CD8-positive, alpha-beta memory T cell (primary cell): ENCODE measurements around the gene CCDC91. TPM values are rescaled to one million over a fixed set of nuclear protein-coding genes. Genes with fewer than 3 reads are reported as not detected.

Source experiments
- CTCF ChIA-PET: fragments of 350-600 bp; sonication (Branson Sonifier 250); formaldehyde crosslinking; loops from one replicate; lab custom pipeline; 2021; ENCODE audit warnings: antibody characterized with exemption; lab: Charles Lee
- POLR2A ChIA-PET: fragments of 350-600 bp; sonication (Branson Sonifier 250); formaldehyde crosslinking; loops from one replicate; lab custom pipeline; 2021; ENCODE audit warnings: antibody characterized with exemption; lab: Charles Lee
- DNase-seq, 5 donors: peaks; one replicate each; pipeline versions ENCODE4 v3.0.0 to v3.0.0-alpha.2; 2020 to 2022; ENCODE audit warnings: mixed read lengths in 1 of 5
- H3K27ac ChIP-seq: one replicate; pipeline ENCODE4 v1.7.0; 2013; ENCODE audit warnings: low read depth, mild to moderate bottlenecking, low read length, moderate library complexity
- H3K27me3 ChIP-seq: 2 replicates; pipeline ENCODE4 v1.7.0; 2013; ENCODE audit warnings: low read length, mild to moderate bottlenecking; ENCODE audit not compliant: insufficient read depth, poor library complexity, severe bottlenecking
- H3K36me3 ChIP-seq: 2 replicates; pipeline ENCODE4 v1.7.0; 2013; ENCODE audit warnings: mild to moderate bottlenecking, low read length, moderate library complexity; ENCODE audit not compliant: insufficient read depth
- H3K4me1 ChIP-seq: 2 replicates; pipeline ENCODE4 v1.7.0; 2013; ENCODE audit warnings: mild to moderate bottlenecking, low read length, moderate library complexity; ENCODE audit not compliant: insufficient read depth
- H3K4me3 ChIP-seq: 2 replicates; pipeline ENCODE4 v1.7.0; 2013; ENCODE audit warnings: mild to moderate bottlenecking, low read length
- H3K9me3 ChIP-seq: 2 replicates; pipeline ENCODE4 v1.7.0; 2013; ENCODE audit warnings: mild to moderate bottlenecking, low read length
- H3K27ac Mint-ChIP-seq, 8 donors: one replicate each; pipeline ENCODE4 v1.8.0; 2020 to 2021; ENCODE audit warnings: mixed read lengths in 8 of 8, mild to moderate bottlenecking in 6 of 8, inconsistent platforms in 3 of 8, moderate library complexity in 3 of 8
- H3K27me3 Mint-ChIP-seq, 2 donors: one replicate each; pipeline ENCODE4 v1.8.0; 2020 to 2021; ENCODE audit warnings: mixed read lengths in 2 of 2, mild to moderate bottlenecking in 1 of 2, moderate library complexity in 1 of 2
- H3K36me3 Mint-ChIP-seq, 3 donors: one replicate each; pipeline ENCODE4 v1.8.0; 2020 to 2021; ENCODE audit warnings: mixed read lengths in 3 of 3, inconsistent platforms in 1 of 3, mild to moderate bottlenecking in 1 of 3
- H3K4me1 Mint-ChIP-seq, 3 donors: one replicate each; pipeline ENCODE4 v1.8.0; 2020 to 2021; ENCODE audit warnings: mixed read lengths in 3 of 3, inconsistent platforms in 1 of 3, mild to moderate bottlenecking in 1 of 3
- H3K4me3 Mint-ChIP-seq, 7 donors: one replicate each; pipeline ENCODE4 v1.8.0; 2020 to 2021; ENCODE audit warnings: mixed read lengths in 7 of 7, mild to moderate bottlenecking in 6 of 7, moderate library complexity in 4 of 7, inconsistent platforms in 2 of 7
- H3K9me3 Mint-ChIP-seq, 5 donors: one replicate each; pipeline ENCODE4 v1.8.0; 2020 to 2022; ENCODE audit warnings: mixed read lengths in 5 of 5, mild to moderate bottlenecking in 3 of 5, moderate library complexity in 2 of 5, inconsistent platforms in 1 of 5
- polyA plus RNA-seq: library from polyadenylated mRNA; unstranded; fragments of 300-500 nt; fragmentation: Illumina TruSeq; gene quantifications from one replicate; pipeline ENCODE4 v1.2.3, GENCODE V29; 2021
- total RNA-seq, 2 experiments: library from RNA; stranded (reverse); gene quantifications; one replicate each; pipeline ENCODE4 v1.2.3, GENCODE V29; 2021

CCDC91 gene
- total and polyA plus RNA-seq, 3 experiments from 2014 or later: 20.3 to 64.1 (median 23.2) TPM

- Histone ChIP-seq H3K9me3 (no peaks in the 10 kb centered on the region), H3K4me3 (no peak overlapping the region), H3K27me3 (no peaks in the 10 kb centered on the region), H3K4me1 (no peaks in the 10 kb centered on the region), H3K27ac (no peak overlapping the region), H3K36me3 (no peaks in the 10 kb centered on the region)
- Mint-ChIP-seq H3K27ac (no peak overlapping the region), H3K4me1 (no peaks in the 10 kb centered on the region), H3K27me3 (no peaks in the 10 kb centered on the region), H3K4me3 (no peak overlapping the region), H3K36me3 (peaks cover 12 to 49% (median 23%) of the 10 kb centered on the region in 3 donors), H3K9me3 (no peaks in the 10 kb centered on the region)
- CTCF ChIA-PET: interaction anchor here (0.6 kb wide), 1 partner anchor 111 kb away, joined by 3 read pairs; no protein-coding TSS in a partner anchor
- DNase-seq: no peak
- POLR2A ChIA-PET: no interaction called here
Measured at GRCh38 chr12:28415755-28416154, 225.5 kb downstream of the CCDC91 start.

DNA sequence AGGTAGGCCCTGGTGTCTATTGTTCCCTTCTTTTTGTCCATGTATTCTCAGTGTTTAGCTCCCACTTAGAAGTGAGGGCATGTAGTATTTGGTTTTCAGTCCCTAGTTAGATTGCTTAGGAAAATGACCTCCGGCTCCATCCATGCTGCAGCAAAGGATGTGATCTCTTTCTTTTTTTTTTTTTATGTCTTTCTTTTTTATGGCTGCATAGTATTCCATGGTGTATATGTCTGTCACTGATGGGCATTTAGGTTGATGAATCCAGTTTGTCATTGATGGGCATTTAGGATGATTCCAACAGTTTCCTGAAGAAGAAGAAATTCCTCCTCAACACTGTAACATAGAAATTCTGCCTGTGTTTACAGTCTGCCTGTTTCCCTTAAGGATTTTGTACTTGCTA, 231.1 kb downstream of the CCDC91 start:
- H3K9me3 ChIP-seq: no peaks in the 10 kb centered on the region
- POLR2A ChIA-PET: no interaction called here
- Mint-ChIP-seq H3K27ac (no peak overlapping the region), H3K9me3 (peaks cover 0 to 2% (median 2%) of the 10 kb centered on the region in 5 donors), H3K4me1 (peaks cover 2 to 6% (median 5%) of the 10 kb centered on the region in 3 donors), H3K4me3 (no peak overlapping the region), H3K36me3 (peaks cover 6 to 35% (median 29%) of the 10 kb centered on the region in 3 donors), H3K27me3 (no peaks in the 10 kb centered on the region)
- CTCF ChIA-PET: no interaction called here
- no peaks in the 10 kb centered on the region for H3K4me1 ChIP-seq
- no peaks in the 10 kb centered on the region for H3K36me3 ChIP-seq
- H3K27me3 ChIP-seq: no peaks in the 10 kb centered on the region
- no peak overlapping the region for H3K4me3 ChIP-seq
- H3K27ac ChIP-seq: no peak overlapping the region
- DNase-seq: no peak

- H3K27ac Mint-ChIP-seq: peak overlapping the region in 1 of 8 donors; percentile 75
- ChIA-PET POLR2A (no interaction called here), CTCF (no interaction called here)
- no peaks in the 10 kb centered on the region for H3K9me3 ChIP-seq
- no peaks in the 10 kb centered on the region for H3K4me1 ChIP-seq
- peaks cover 0 to 2% (median 2%) of the 10 kb centered on the region in 5 donors for H3K9me3 Mint-ChIP-seq
- no peak overlapping the region for H3K27ac ChIP-seq
- no peaks in the 10 kb centered on the region for H3K27me3 ChIP-seq
- H3K27me3 Mint-ChIP-seq: no peaks in the 10 kb centered on the region
- DNase-seq: no peak
- H3K4me3 ChIP-seq: no peak overlapping the region
- peaks cover 7 to 34% (median 28%) of the 10 kb centered on the region in 3 donors for H3K36me3 Mint-ChIP-seq
- H3K4me3 Mint-ChIP-seq: no peak overlapping the region
- no peaks in the 10 kb centered on the region for H3K36me3 ChIP-seq
- peaks cover 2 to 13% (median 6%) of the 10 kb centered on the region in 3 donors for H3K4me1 Mint-ChIP-seq
Measured at GRCh38 chr12:28424965-28425364, 234.7 kb downstream of the CCDC91 start.

GRCh38 chr12:28425526-28425925, 235.3 kb downstream of the CCDC91 start:
- Histone ChIP-seq H3K27ac (no peak overlapping the region), H3K4me1 (no peaks in the 10 kb centered on the region), H3K27me3 (no peaks in the 10 kb centered on the region), H3K4me3 (no peak overlapping the region), H3K36me3 (no peaks in the 10 kb centered on the region), H3K9me3 (no peaks in the 10 kb centered on the region)
- DNase-seq: no peak
- ChIA-PET POLR2A (no interaction called here), CTCF (no interaction called here)
- peak overlapping the region in 2 of 8 donors; percentile 13 to 75 for H3K27ac Mint-ChIP-seq
- no peaks in the 10 kb centered on the region for H3K27me3 Mint-ChIP-seq
- peaks cover 2 to 13% (median 6%) of the 10 kb centered on the region in 3 donors for H3K4me1 Mint-ChIP-seq
- H3K36me3 Mint-ChIP-seq: peaks cover 7 to 28% (median 24%) of the 10 kb centered on the region in 3 donors
- peaks cover 0 to 2% (median 2%) of the 10 kb centered on the region in 5 donors for H3K9me3 Mint-ChIP-seq
- no peak overlapping the region for H3K4me3 Mint-ChIP-seq

- H3K27me3 Mint-ChIP-seq: no peaks in the 10 kb centered on the region
- DNase-seq: no peak
- ChIA-PET POLR2A (no interaction called here), CTCF (no interaction called here)
- Histone ChIP-seq H3K4me3 (no peak overlapping the region), H3K36me3 (no peaks in the 10 kb centered on the region), H3K4me1 (no peaks in the 10 kb centered on the region), H3K9me3 (no peaks in the 10 kb centered on the region), H3K27me3 (no peaks in the 10 kb centered on the region), H3K27ac (no peak overlapping the region)
- H3K4me3 Mint-ChIP-seq: no peak overlapping the region
- H3K9me3 Mint-ChIP-seq: no peaks in the 10 kb centered on the region
- H3K36me3 Mint-ChIP-seq: peaks cover 1 to 17% (median 16%) of the 10 kb centered on the region in 3 donors
- no peak overlapping the region for H3K27ac Mint-ChIP-seq
- H3K4me1 Mint-ChIP-seq: peaks cover 2 to 13% (median 6%) of the 10 kb centered on the region in 3 donors
Measured at GRCh38 chr12:28427046-28427445, 236.8 kb downstream of the CCDC91 start.

DNA sequence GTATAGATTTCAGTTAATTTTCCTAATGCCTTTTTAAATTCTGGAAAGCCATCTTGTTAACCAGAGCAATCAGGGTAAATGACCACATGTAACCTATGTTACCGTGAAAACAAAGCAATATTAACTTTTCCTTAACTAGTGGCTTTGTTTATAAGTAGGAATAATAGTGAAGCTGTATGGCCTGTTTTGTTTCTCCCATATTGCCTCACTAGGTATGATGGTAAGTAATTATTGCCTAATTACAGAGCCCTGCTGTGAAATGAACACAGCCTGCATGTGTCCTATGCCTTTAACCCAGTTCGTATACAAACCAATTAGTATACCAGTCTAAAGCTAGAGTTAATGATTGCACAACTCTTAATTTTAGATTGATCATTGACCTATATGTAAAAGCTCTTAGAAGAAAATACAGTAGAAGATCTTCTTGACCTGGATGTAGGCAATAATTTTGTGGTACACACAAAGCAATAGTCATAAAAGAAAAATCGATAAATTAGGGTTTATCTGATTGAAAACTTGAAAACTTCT, 249.9 kb downstream of the CCDC91 start:
- Histone ChIP-seq H3K27ac (no peak overlapping the region), H3K4me3 (no peak overlapping the region), H3K4me1 (no peaks in the 10 kb centered on the region), H3K9me3 (no peaks in the 10 kb centered on the region), H3K36me3 (no peaks in the 10 kb centered on the region), H3K27me3 (no peaks in the 10 kb centered on the region)
- no peak overlapping the region for H3K4me3 Mint-ChIP-seq
- peaks cover 7 to 11% (median 9%) of the 10 kb centered on the region in 3 donors for H3K36me3 Mint-ChIP-seq
- ChIA-PET POLR2A (no interaction called here), CTCF (no interaction called here)
- H3K9me3 Mint-ChIP-seq: no peaks in the 10 kb centered on the region
- H3K27ac Mint-ChIP-seq: no peak overlapping the region
- DNase-seq: no peak
- H3K27me3 Mint-ChIP-seq: no peaks in the 10 kb centered on the region
- peaks cover 2 to 12% (median 10%) of the 10 kb centered on the region in 3 donors for H3K4me1 Mint-ChIP-seq

DNA sequence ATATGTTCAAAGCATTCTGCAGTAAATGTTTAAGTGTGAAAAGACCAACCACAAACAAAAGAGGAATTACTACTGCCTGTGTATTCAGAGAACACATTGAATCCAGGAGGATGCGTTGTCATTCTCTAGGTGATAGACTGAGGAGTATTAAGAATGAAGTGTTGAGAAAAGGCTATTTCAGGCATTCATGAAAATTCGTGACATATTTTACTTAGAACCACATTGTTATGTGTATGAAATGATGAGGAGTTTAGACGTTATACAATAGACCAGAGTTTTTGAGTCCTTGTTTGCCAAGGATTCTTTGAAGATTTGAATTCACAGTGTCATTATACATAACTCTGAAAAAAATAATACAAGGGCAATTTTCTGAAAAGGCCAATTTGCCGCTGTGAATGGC, 251.8 kb downstream of the CCDC91 start:
- Histone ChIP-seq H3K9me3 (no peaks in the 10 kb centered on the region), H3K4me3 (no peak overlapping the region), H3K36me3 (no peaks in the 10 kb centered on the region), H3K27me3 (no peaks in the 10 kb centered on the region), H3K27ac (no peak overlapping the region), H3K4me1 (no peaks in the 10 kb centered on the region)
- no peaks in the 10 kb centered on the region for H3K4me1 Mint-ChIP-seq
- H3K27me3 Mint-ChIP-seq: no peaks in the 10 kb centered on the region
- peaks cover 9 to 11% (median 10%) of the 10 kb centered on the region in 3 donors for H3K36me3 Mint-ChIP-seq
- H3K27ac Mint-ChIP-seq: no peak overlapping the region
- H3K9me3 Mint-ChIP-seq: no peaks in the 10 kb centered on the region
- H3K4me3 Mint-ChIP-seq: no peak overlapping the region
- DNase-seq: no peak
- POLR2A ChIA-PET: no interaction called here
- CTCF ChIA-PET: no interaction called here

DNA sequence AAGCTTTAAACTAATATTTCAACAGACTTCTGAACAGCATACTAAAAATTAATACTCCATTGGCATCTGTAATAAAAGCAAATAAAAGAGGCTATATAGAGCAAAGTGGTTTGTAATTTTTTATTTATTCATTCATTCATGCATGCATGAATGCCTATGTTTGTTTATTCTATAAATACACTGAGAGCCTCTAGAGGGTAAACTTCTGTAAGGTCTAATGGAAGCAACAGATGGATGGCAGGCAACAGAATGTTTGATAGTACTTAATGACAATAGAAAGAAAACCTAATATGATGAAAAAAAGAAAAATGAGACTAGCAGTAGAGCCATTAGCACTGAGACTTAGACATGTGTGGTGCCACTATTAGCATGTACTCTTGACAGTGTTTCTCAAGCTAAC, 253.1 kb downstream of the CCDC91 start:
- H3K27ac ChIP-seq: no peak overlapping the region
- ChIA-PET POLR2A (no interaction called here), CTCF (no interaction called here)
- no peak overlapping the region for H3K4me3 ChIP-seq
- Mint-ChIP-seq H3K27ac (no peak overlapping the region), H3K27me3 (no peaks in the 10 kb centered on the region), H3K9me3 (no peaks in the 10 kb centered on the region), H3K4me3 (no peak overlapping the region), H3K4me1 (no peaks in the 10 kb centered on the region), H3K36me3 (peaks cover 7 to 9% (median 9%) of the 10 kb centered on the region in 3 donors)
- no peaks in the 10 kb centered on the region for H3K4me1 ChIP-seq
- DNase-seq: no peak
- H3K27me3 ChIP-seq: no peaks in the 10 kb centered on the region
- H3K9me3 ChIP-seq: no peaks in the 10 kb centered on the region
- no peaks in the 10 kb centered on the region for H3K36me3 ChIP-seq
